H1 (cell line): Measurements from ENCODE around the gene GON4L.

Source experiments
- BRCA1 ChIP-seq: IDR thresholded peaks from 2 replicates; pipeline ENCODE4 v1.6.1; 2012; ENCODE audit warnings: low read depth, low read length, improper control_type of control experiment
- CTCF ChIP-seq, 3 experiments: IDR thresholded peaks; 1 replicate in 2 of 3; 2 replicates in 1 of 3; pipeline versions ENCODE4 v1.5.1 to v1.6.1; 2011; ENCODE audit warnings: low read length in 3 of 3, mild to moderate bottlenecking in 3 of 3, inconsistent platforms in 2 of 3, low read depth in 1 of 3, moderate library complexity in 1 of 3; ENCODE audit not compliant: insufficient read depth in 1 of 3; ENCODE audit errors: control extremely low read depth in 1 of 3
- EP300 ChIP-seq, 2 experiments: IDR thresholded peaks; 1 replicate in 1 of 2; 2 replicates in 1 of 2; pipeline ENCODE4 v1.6.1; 2011 to 2012; ENCODE audit warnings: low read depth in 2 of 2, low read length in 2 of 2, mild to moderate bottlenecking in 2 of 2, borderline replicate concordance in 1 of 2, inconsistent platforms in 1 of 2, moderate library complexity in 1 of 2
- HDAC2 ChIP-seq, 2 experiments: fragments of 300-600 bp in 1 of 2; sonication (generic) in 1 of 2; IDR thresholded peaks; 2 replicates each; pipeline ENCODE4 v1.6.1; 2011 to 2012; ENCODE audit warnings: low read depth in 2 of 2, low read length in 2 of 2, mild to moderate bottlenecking in 2 of 2, moderate library complexity in 2 of 2, borderline replicate concordance in 1 of 2, inconsistent platforms in 1 of 2
- NRF1 ChIP-seq: IDR thresholded peaks from 2 replicates; pipeline ENCODE4 v1.6.1; 2011; ENCODE audit warnings: mild to moderate bottlenecking, low read depth, low read length, improper control_type of control experiment
- POLR2A ChIP-seq, 2 experiments: IDR thresholded peaks; 1 replicate in 1 of 2; 2 replicates in 1 of 2; pipeline ENCODE4 v1.6.1; 2011; ENCODE audit warnings: low read depth in 2 of 2, low read length in 2 of 2, mild to moderate bottlenecking in 2 of 2; ENCODE audit errors: control extremely low read depth in 1 of 2
- POLR2AphosphoS5 ChIP-seq: IDR thresholded peaks from 2 replicates; pipeline ENCODE4 v1.6.1; 2011; ENCODE audit warnings: low read depth, low read length
- ZNF274 ChIP-seq: IDR thresholded peaks from 2 replicates; pipeline ENCODE4 v1.7.0; 2012; ENCODE audit warnings: low read length, borderline replicate concordance; ENCODE audit errors: extremely low read depth

GRCh38 chr1:155759966-155760630 is 96.9 kb downstream of the GON4L start:
- TF ChIP-seq CTCF (IDR thresholded peaks at IDR 0.05; ENCODE audit: control extremely low read depth in 1 of 3, insufficient read depth in 1 of 3, low read depth in 1 of 3, low read length in 3 of 3) = no peak
- TF ChIP-seq POLR2AphosphoS5 = no peak
- no peak for TF ChIP-seq POLR2A (IDR thresholded peaks at IDR 0.05; ENCODE audit: control extremely low read depth in 1 of 2, low read depth in 2 of 2, low read length in 2 of 2)
- no peak for TF ChIP-seq EP300 (IDR thresholded peaks at IDR 0.05; ENCODE audit: borderline replicate concordance in 1 of 2, low read depth in 2 of 2, low read length in 2 of 2)
- no peak for TF ChIP-seq HDAC2 (IDR thresholded peaks at IDR 0.05; ENCODE audit: borderline replicate concordance in 1 of 2, low read depth in 2 of 2, low read length in 2 of 2)
- TF ChIP-seq NRF1 = no peak
- TF ChIP-seq BRCA1 = no peak
- no peak for TF ChIP-seq ZNF274
